Osteoblast (primary cell): Measurements from ENCODE around the gene FN3KRP. TPM values are rescaled to one million over a fixed set of nuclear protein-coding genes. Genes with fewer than 3 reads are reported as not detected.
"Not testable (repeated sequence)": the region's sequence is repeated elsewhere in the genome, so short reads cannot be mapped to it uniquely, and the experiment has no call there.

Source experiments
- DNase-seq: peaks from one replicate; pipeline ENCODE4 v3.0.0; 2011; ENCODE audit warnings: low spot score, mixed read lengths; ENCODE audit not compliant: insufficient read length; ENCODE audit errors: missing footprints
- H2AFZ ChIP-seq: 2 replicates; pipeline ENCODE4 v1.6.0; 2011; ENCODE audit warnings: mild to moderate bottlenecking, low read length
- H3K27ac ChIP-seq: 2 replicates; pipeline ENCODE4 v1.5.1; 2011; ENCODE audit warnings: mild to moderate bottlenecking, low read depth, low read length, moderate library complexity
- H3K27me3 ChIP-seq: 2 replicates; pipeline ENCODE4 v1.6.0; 2012; ENCODE audit warnings: mild to moderate bottlenecking, control low read depth, inconsistent platforms, low read length, moderate library complexity; ENCODE audit not compliant: insufficient read depth
- H3K36me3 ChIP-seq: 2 replicates; pipeline ENCODE4 v1.5.1; 2011; ENCODE audit warnings: mild to moderate bottlenecking, low read length, control low read depth, moderate library complexity; ENCODE audit not compliant: insufficient read depth
- H3K4me1 ChIP-seq: 2 replicates; pipeline ENCODE4 v1.5.1; 2011; ENCODE audit warnings: mild to moderate bottlenecking, low read length, control low read depth, moderate library complexity; ENCODE audit not compliant: insufficient read depth
- H3K4me2 ChIP-seq: 2 replicates; pipeline ENCODE4 v1.6.0; 2011; ENCODE audit warnings: mild to moderate bottlenecking, low read length; ENCODE audit not compliant: insufficient read depth
- H3K4me3 ChIP-seq: fragments of 200-600 bp; sonication (generic); 3 replicates; pipeline ENCODE4 v1.5.1; 2012; ENCODE audit warnings: mild to moderate bottlenecking, low read length, inconsistent platforms; ENCODE audit not compliant: insufficient read depth
- H3K79me2 ChIP-seq: 2 replicates; pipeline ENCODE4 v1.6.0; 2012; ENCODE audit warnings: mild to moderate bottlenecking, low read length, control low read depth, inconsistent platforms; ENCODE audit not compliant: insufficient read depth
- H3K9me3 ChIP-seq: 2 replicates; pipeline ENCODE4 v1.5.1; 2011; ENCODE audit warnings: low read depth, low read length, control low read depth
- H4K20me1 ChIP-seq: 2 replicates; pipeline ENCODE4 v1.6.0; 2012; ENCODE audit warnings: mild to moderate bottlenecking, low read length, control low read depth; ENCODE audit not compliant: insufficient read depth
- CTCF ChIP-seq: IDR thresholded peaks from 2 replicates; pipeline ENCODE4 v1.5.1; 2011; ENCODE audit warnings: mild to moderate bottlenecking, low read depth, low read length, moderate library complexity; ENCODE audit errors: extremely low read depth
- total RNA-seq: library from RNA; depleted of rRNA; stranded (reverse); fragments of >200 nt; gene quantifications from 2 replicates; pipeline ENCODE4 v1.2.3, GENCODE V29; 2012

FN3KRP gene
- total RNA-seq, 1 donor: 10.1 TPM

GRCh38 chr17:82740906-82741759 is 24.6 kb downstream of the FN3KRP start:
- Histone ChIP-seq H3K4me1 (no peaks in the 10 kb centered on the region), H2AFZ (no peak overlapping the region), H3K79me2 (no peaks in the 10 kb centered on the region), H3K4me3 (no peak overlapping the region), H3K27ac (no peak overlapping the region), H3K36me3 (peaks cover 14% of the 10 kb centered on the region), H3K27me3 (no peaks in the 10 kb centered on the region), H3K4me2 (no peak overlapping the region), H4K20me1 (no peaks in the 10 kb centered on the region), H3K9me3 (peaks cover 1% of the 10 kb centered on the region)
- TF ChIP-seq CTCF: no peak
- no peak for DNase-seq

- no peak for TF ChIP-seq CTCF
- Histone ChIP-seq H3K4me1 (no peaks in the 10 kb centered on the region), H2AFZ (no peak overlapping the region), H3K79me2 (no peaks in the 10 kb centered on the region), H3K4me2 (no peak overlapping the region), H3K27me3 (no peaks in the 10 kb centered on the region), H3K27ac (no peak overlapping the region), H3K4me3 (no peak overlapping the region), H3K9me3 (peaks cover 1% of the 10 kb centered on the region), H3K36me3 (peaks cover 14% of the 10 kb centered on the region), H4K20me1 (no peaks in the 10 kb centered on the region)
- peak; percentile 30 for DNase-seq
Measured at GRCh38 chr17:82743344-82744219, 27.1 kb downstream of the FN3KRP start.

- not testable (repeated sequence) for DNase-seq, H3K79me2 ChIP-seq, H3K27ac ChIP-seq, H3K4me2 ChIP-seq, H3K4me3 ChIP-seq, H2AFZ ChIP-seq, H4K20me1 ChIP-seq, H3K9me3 ChIP-seq, H3K27me3 ChIP-seq, H3K4me1 ChIP-seq
- peaks cover 14% of the 10 kb centered on the region for H3K36me3 ChIP-seq
Measured at GRCh38 chr17:82744736-82745135, 28.2 kb downstream of the FN3KRP start.

GRCh38 chr17:82745524-82745923 is 29.0 kb downstream of the FN3KRP start:
- H2AFZ ChIP-seq: no peak overlapping the region
- no peak for DNase-seq
- no peak overlapping the region for H3K27ac ChIP-seq
- H3K27me3 ChIP-seq: no peaks in the 10 kb centered on the region
- H4K20me1 ChIP-seq: no peaks in the 10 kb centered on the region
- H3K9me3 ChIP-seq: peaks cover 1% of the 10 kb centered on the region
- TF ChIP-seq CTCF: no peak
- no peak overlapping the region for H3K4me2 ChIP-seq
- no peaks in the 10 kb centered on the region for H3K4me1 ChIP-seq
- H3K79me2 ChIP-seq: no peaks in the 10 kb centered on the region
- peaks cover 11% of the 10 kb centered on the region for H3K36me3 ChIP-seq
- no peak overlapping the region for H3K4me3 ChIP-seq
